ENCODE data around the gene TMEM54.

DNA sequence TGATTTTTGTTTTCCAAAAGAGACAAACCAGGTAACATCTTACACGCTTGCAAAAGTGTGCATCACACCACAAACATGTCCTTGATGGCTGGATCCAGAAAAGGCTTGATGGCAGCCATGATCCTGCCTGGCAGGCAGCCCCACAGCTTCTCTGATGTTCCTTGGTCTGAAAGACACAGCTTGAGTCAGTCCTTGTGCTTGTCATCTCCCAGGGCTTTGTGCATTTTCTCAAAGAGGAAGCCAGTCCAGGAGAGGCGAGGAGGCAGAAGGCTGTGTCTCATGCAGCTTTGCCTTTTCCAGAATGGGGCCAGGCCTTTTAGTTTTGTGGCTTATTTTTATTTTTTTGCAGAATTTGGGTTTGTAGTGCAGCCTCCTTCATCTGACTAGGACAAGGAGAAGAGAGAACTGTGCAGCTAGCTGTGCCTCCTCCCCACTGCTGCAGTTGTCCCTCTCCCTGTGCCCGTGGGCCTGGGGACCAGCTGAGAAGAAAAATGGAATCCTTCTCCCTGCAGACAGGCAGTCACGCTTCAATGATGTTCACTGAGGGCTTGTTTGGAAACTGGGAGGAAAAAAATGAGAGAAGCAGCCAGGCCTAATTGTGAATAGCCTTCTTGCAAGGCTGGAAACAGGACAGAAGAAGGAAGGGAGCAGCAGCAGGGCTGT is 37.8 kb downstream of the TMEM54 start:
- no peak for TF ChIP-seq POLR2A (IDR thresholded peaks at IDR 0.05)
- TF ChIP-seq, protein P1, sequence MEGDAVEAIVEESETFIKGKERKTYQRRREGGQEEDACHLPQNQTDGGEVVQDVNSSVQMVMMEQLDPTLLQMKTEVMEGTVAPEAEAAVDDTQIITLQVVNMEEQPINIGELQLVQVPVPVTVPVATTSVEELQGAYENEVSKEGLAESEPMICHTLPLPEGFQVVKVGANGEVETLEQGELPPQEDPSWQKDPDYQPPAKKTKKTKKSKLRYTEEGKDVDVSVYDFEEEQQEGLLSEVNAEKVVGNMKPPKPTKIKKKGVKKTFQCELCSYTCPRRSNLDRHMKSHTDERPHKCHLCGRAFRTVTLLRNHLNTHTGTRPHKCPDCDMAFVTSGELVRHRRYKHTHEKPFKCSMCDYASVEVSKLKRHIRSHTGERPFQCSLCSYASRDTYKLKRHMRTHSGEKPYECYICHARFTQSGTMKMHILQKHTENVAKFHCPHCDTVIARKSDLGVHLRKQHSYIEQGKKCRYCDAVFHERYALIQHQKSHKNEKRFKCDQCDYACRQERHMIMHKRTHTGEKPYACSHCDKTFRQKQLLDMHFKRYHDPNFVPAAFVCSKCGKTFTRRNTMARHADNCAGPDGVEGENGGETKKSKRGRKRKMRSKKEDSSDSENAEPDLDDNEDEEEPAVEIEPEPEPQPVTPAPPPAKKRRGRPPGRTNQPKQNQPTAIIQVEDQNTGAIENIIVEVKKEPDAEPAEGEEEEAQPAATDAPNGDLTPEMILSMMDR (IDR thresholded peaks at IDR 0.05) = no peak

Measured in esophagus squamous epithelium (tissue), 4 donors.